Measurements from ENCODE around the gene VPS50.

DNA sequence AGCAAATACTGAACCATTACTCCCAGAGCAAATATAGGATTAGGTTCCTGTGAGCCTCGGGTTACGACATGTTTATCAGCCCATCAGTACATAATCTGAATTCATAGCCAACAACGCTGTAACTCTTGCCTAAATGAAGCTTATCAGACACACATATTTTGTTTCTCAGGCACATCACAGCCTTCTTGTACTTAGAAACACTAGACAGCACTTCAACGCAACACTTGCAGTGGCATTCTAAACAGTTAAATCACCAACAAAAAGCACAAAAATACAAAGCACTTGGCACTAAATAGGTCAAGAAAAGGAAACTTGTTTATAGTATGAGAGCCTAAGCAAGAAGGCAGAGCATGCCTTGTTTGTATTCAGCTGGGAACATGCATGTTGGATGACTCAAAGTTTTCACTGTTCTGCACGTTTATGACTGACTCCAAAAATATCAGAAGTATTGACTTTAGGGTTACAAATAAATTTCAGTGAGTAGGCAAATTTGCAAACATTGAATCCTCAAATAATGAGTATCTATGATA, 75.0 kb downstream of the VPS50 start:
- no peak for TF ChIP-seq GATA2 (IDR thresholded peaks at IDR 0.05; ENCODE audit: low read depth, low read length)
- TF ChIP-seq GATA3 (IDR thresholded peaks at IDR 0.05; ENCODE audit: low read depth, low read length), result no peak

All from SH-SY5Y (cell line).